K562 (cell line): ENCODE data around the gene CNPPD1. TPM values are rescaled to one million over a fixed set of nuclear protein-coding genes. Genes with fewer than 3 reads are reported as not detected.

Experiments used
- ATAC-seq: fragments of 200-7000 bp; cut with Tn5 transposase; 3 replicates; pipeline ENCODE4 v1.9.1; 2020; ENCODE audit warnings: moderate library complexity
- BruUV-seq: library from RNA; stranded (reverse); fragments of 400-500 nt; replicated peaks from 2 replicates; lab custom pipeline; 2021; lab: Mats Ljungman, UMichigan
- CTCF ChIA-PET: fragments of 300-600 bp; formaldehyde crosslinking; extraction: SDS; loops from one replicate; lab custom pipeline; 2021; ENCODE audit warnings: low intra/inter-chr PET ratio; lab: Yijun Ruan, JAX
- POLR2A ChIA-PET: fragments of 300-600, 350-650 bp; sonication (Branson Sonifier 250); formaldehyde crosslinking; extraction: SDS; loops from one replicate; lab custom pipeline; 2021; ENCODE audit warnings: antibody characterized with exemption, inconsistent platforms; lab: Yijun Ruan, JAX
- DNase-seq, 4 experiments: peaks; one replicate each; pipeline versions ENCODE4 v3.0.0 to v3.0.0-alpha.2; 2011 to 2018; ENCODE audit warnings: low spot score in 3 of 4, mixed read lengths in 3 of 4; ENCODE audit errors: extremely low read depth in 1 of 4
- FAIRE-seq: peaks from 2 replicates; lab custom pipeline; 2011; peaks lifted over from hg19 to GRCh38; lab: Jason Lieb, UNC
- H2AFZ ChIP-seq: 2 replicates; pipeline ENCODE4 v1.6.0; 2011; ENCODE audit warnings: low read depth, low read length, control low read depth, inconsistent platforms
- H3K27ac ChIP-seq: fragments of 200-600 bp; 3 replicates; pipeline ENCODE4 v1.8.0; 2011; ENCODE audit warnings: low read depth, mild to moderate bottlenecking, control low read depth, inconsistent platforms, low read length, moderate library complexity, mixed read lengths; ENCODE audit errors: extremely low read depth
- H3K27me3 ChIP-seq, 2 experiments: fragments of 300-600 bp in 1 of 2; 2 replicates in 1 of 2; 3 replicates in 1 of 2; pipeline versions ENCODE4 v1.6.0 to v1.8.0; 2011; ENCODE audit warnings: inconsistent platforms in 2 of 2, low read length in 2 of 2, mild to moderate bottlenecking in 1 of 2, mixed read lengths in 1 of 2, moderate library complexity in 1 of 2; ENCODE audit not compliant: control insufficient read depth in 2 of 2, insufficient read depth in 2 of 2
- H3K36me3 ChIP-seq: fragments of 300-600 bp; 3 replicates; pipeline ENCODE4 v1.8.0; 2011; ENCODE audit warnings: mild to moderate bottlenecking, low read length, inconsistent platforms; ENCODE audit not compliant: control insufficient read depth, insufficient read depth
- H3K4me1 ChIP-seq, 2 experiments: fragments of 200-600 bp in 1 of 2; replicated peaks in 1 of 2; 2 replicates in 1 of 2; 3 replicates in 1 of 2; pipeline versions ENCODE4 v1.5.1 to v1.8.0; 2011; ENCODE audit warnings: inconsistent platforms in 2 of 2, low read length in 2 of 2, mild to moderate bottlenecking in 1 of 2, mixed read lengths in 1 of 2, moderate library complexity in 1 of 2; ENCODE audit not compliant: control insufficient read depth in 2 of 2, insufficient read depth in 2 of 2
- H3K4me2 ChIP-seq: 2 replicates; pipeline ENCODE4 v1.6.1; 2011; ENCODE audit warnings: low read length, control low read depth, inconsistent platforms, mixed read lengths; ENCODE audit not compliant: insufficient read depth
- H3K4me3 ChIP-seq: fragments of 200-600 bp; sonication (generic), shearing (Covaris generic); 2 replicates; pipeline ENCODE4 v1.5.1; 2016; ENCODE audit warnings: control low read depth, inconsistent platforms
- H3K79me2 ChIP-seq: fragments of 200-600 bp; 3 replicates; pipeline ENCODE4 v1.8.0; 2011; ENCODE audit warnings: low read length, inconsistent platforms; ENCODE audit not compliant: control insufficient read depth, insufficient read depth
- H3K9ac ChIP-seq, 2 experiments: 2 replicates each; pipeline versions ENCODE4 v1.6.0 to v1.6.1; 2011; ENCODE audit warnings: low read depth in 2 of 2, low read length in 2 of 2, control low read depth in 1 of 2, inconsistent platforms in 1 of 2, mild to moderate bottlenecking in 1 of 2, mixed read lengths in 1 of 2; ENCODE audit not compliant: insufficient read depth in 1 of 2
- H3K9me1 ChIP-seq: one replicate; pipeline ENCODE4 v1.6.0; 2011; ENCODE audit warnings: inconsistent platforms, mild to moderate bottlenecking, low read length, moderate library complexity; ENCODE audit not compliant: control insufficient read depth, insufficient read depth
- H3K9me3 ChIP-seq: replicated peaks from 2 replicates; pipeline ENCODE4 v1.5.1; 2011; ENCODE audit warnings: low read depth, low read length, inconsistent platforms; ENCODE audit not compliant: control insufficient read depth, insufficient read depth
- H4K20me1 ChIP-seq: replicated peaks from 2 replicates; pipeline ENCODE4 v1.6.1; 2011; ENCODE audit warnings: low read length, inconsistent platforms, mixed read lengths; ENCODE audit not compliant: control insufficient read depth, insufficient read depth
- BHLHE40 ChIP-seq: IDR thresholded peaks from 2 replicates; pipeline ENCODE4 v1.6.1; 2011; ENCODE audit warnings: low read length, improper control_type of control experiment
- COPS2 ChIP-seq: fragments of 450-650 bp; conservative IDR thresholded peaks from 2 replicates; pipeline ENCODE4 v1.6.1; 2016; ENCODE audit warnings: mild to moderate bottlenecking, moderate library complexity
- GABPB1 ChIP-seq: sonication (generic); formaldehyde crosslinking; IDR thresholded peaks from 2 replicates; pipeline ENCODE4 v1.8.0; 2022; ENCODE audit warnings: mild to moderate bottlenecking, missing genetic modification reagents
- HCFC1 ChIP-seq: IDR thresholded peaks from 2 replicates; pipeline ENCODE4 v1.6.1; 2012; ENCODE audit warnings: low read depth, low read length, improper control_type of control experiment
- SIN3A ChIP-seq, 2 experiments: fragments of 150-350 bp in 1 of 2; IDR thresholded peaks; 2 replicates each; pipeline ENCODE4 v1.6.1; 2011 to 2016; ENCODE audit warnings: borderline replicate concordance in 2 of 2, low read depth in 2 of 2, low read length in 2 of 2, mild to moderate bottlenecking in 2 of 2, moderate library complexity in 2 of 2; ENCODE audit not compliant: control insufficient read depth in 1 of 2
- ZEB2 ChIP-seq: fragments of 450-650 bp; IDR thresholded peaks from 2 replicates; pipeline ENCODE4 v1.6.1; 2016
- ZNF551 ChIP-seq: fragments of 250-450 bp; sonication (Bioruptor Pico); IDR thresholded peaks from 2 replicates; pipeline ENCODE4 v1.5.0; 2021; ENCODE audit warnings: mild to moderate bottlenecking, moderate library complexity
- ZNF696 ChIP-seq: fragments of 250-450 bp; sonication (Bioruptor Pico); conservative IDR thresholded peaks from 2 replicates; pipeline ENCODE4 v1.4.0; 2020; ENCODE audit warnings: mild to moderate bottlenecking, moderate library complexity
- ZSCAN32 ChIP-seq: fragments of 450-650 bp; formaldehyde crosslinking; IDR thresholded peaks from 2 replicates; pipeline ENCODE4 v1.4.0; 2020; ENCODE audit warnings: mild to moderate bottlenecking, moderate library complexity
- WGBS: fragments of 100-300 bp; shearing (Covaris generic); methylation state at CpG from one replicate; pipeline ENCODE4 v1.1.6; 2016; ENCODE audit warnings: low coverage, mixed read lengths; ENCODE audit not compliant: insufficient coverage; ENCODE audit errors: missing lambda C conversion rate; 5-methylcytosine and 5-hydroxymethylcytosine counted together
- in situ Hi-C: fragments of 300-500 bp; cut with MboI; formaldehyde crosslinking; loops from 4 replicates; pipeline ENCODE4 v1.15.0; 2018; ENCODE audit warnings: inconsistent platforms, mixed read lengths
- intact Hi-C: fragments of 100-400 bp; cut with micrococcal nuclease; formaldehyde crosslinking; loops from 2 replicates; pipeline ENCODE4 v1.14.2; 2022
- polyA plus RNA-seq, 8 experiments: library from polyadenylated mRNA; depleted of rRNA in 4 of 8; stranded (reverse) in 5 of 8; unstranded in 3 of 8; fragments of >200 nt; fragmentation: Nextera tagmentation in 2 of 8; fragmentation: Illumina TruSeq in 1 of 8; extraction: Ambion mirVana in 2 of 8; extraction: Trizol in 1 of 8; gene quantifications; 2 replicates each; pipeline versions ENCODE4 v1.2.1 to v1.2.3, GENCODE V29; 2011 to 2014; ENCODE audit warnings: inconsistent platforms in 1 of 8, missing spikeins in 1 of 8
- total RNA-seq, 7 experiments: library from RNA; depleted of rRNA in 6 of 7; stranded (reverse); fragments of >200 nt in 6 of 7; fragmentation: Illumina TruSeq in 2 of 7; extraction: Trizol in 2 of 7; gene quantifications; 2 replicates each; pipeline versions ENCODE4 v1.2.1 to v1.2.3, GENCODE V29; 2011 to 2021; ENCODE audit warnings: low replicate concordance in 1 of 7
- TF ChIP-seq, protein P1 (sequence below): sonication (generic); formaldehyde crosslinking; IDR thresholded peaks from 2 replicates; pipeline ENCODE4 v1.8.0; 2023; ENCODE audit warnings: missing genetic modification reagents, mild to moderate bottlenecking, borderline replicate concordance
- TF ChIP-seq, protein P2 (sequence below): fragments of 200-800 bp; sonication (Bioruptor generic); IDR thresholded peaks from 2 replicates; pipeline ENCODE4 v1.6.1; 2016; ENCODE audit warnings: missing genetic modification characterization, missing compliant biosample characterization
- TF ChIP-seq, protein P3 (sequence below): IDR thresholded peaks from 2 replicates; pipeline ENCODE4 v1.6.1; 2011; ENCODE audit not compliant: insufficient read length; ENCODE audit errors: extremely low read depth

Gene CNPPD1
- total and polyA plus RNA-seq, 9 of the 15 experiments (the other 6 are each of a cell fraction or from before 2014, with no cell fraction given) = 9.9 to 53.5 (median 27.0) TPM

DNA sequence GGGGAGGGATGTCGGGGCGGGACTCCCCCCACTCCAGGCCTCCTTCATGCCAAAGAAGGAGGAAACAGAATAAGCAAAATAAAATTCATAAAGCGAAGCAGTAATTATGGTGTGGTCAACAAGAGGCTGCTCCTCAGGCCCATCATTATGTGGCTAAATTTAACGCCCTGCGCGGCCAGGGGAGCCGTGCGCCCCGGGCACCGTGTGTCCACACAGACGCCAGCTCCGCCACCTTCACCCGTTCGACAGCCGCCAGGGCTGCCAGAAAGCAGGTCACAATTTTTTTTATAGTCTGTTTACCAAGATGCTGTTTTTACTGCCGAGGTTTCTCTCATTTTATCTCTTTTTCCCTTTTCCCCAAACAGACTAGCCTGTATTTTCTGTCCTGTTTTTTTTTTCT is 47.1 kb downstream of the CNPPD1 start:
- Histone ChIP-seq H3K4me1 (peaks cover 17 to 26% of the 10 kb centered on the region in 2 experiments), H3K36me3 (no peaks in the 10 kb centered on the region), H4K20me1 (no peaks in the 10 kb centered on the region), H3K9me3 (no peaks in the 10 kb centered on the region), H3K9ac (no peak overlapping the region), H3K4me2 (no peak overlapping the region), H2AFZ (no peak overlapping the region), H3K27ac (no peak overlapping the region), H3K27me3 (no peaks in the 10 kb centered on the region), H3K79me2 (no peaks in the 10 kb centered on the region), H3K4me3 (no peak overlapping the region), H3K9me1 (peaks cover 3% of the 10 kb centered on the region)
- no peak for DNase-seq
- 94% methylated on average over 3 of the region's 16 CpGs for WGBS
- BruUV-seq = no TSS peak
- no peak for ATAC-seq
- ChIA-PET CTCF (no interaction called here), POLR2A (no interaction called here)
- in situ Hi-C loops = no loop called here
- no peak for FAIRE-seq
- intact Hi-C loops = no loop called here
- TF ChIP-seq SIN3A (IDR thresholded peaks at IDR 0.05; ENCODE audit: borderline replicate concordance in 2 of 2, control insufficient read depth in 1 of 2, low read depth in 2 of 2, low read length in 2 of 2) = no peak
- TF ChIP-seq ZEB2 = no peak
- TF ChIP-seq HCFC1 = no peak
- TF ChIP-seq ZNF551 = no peak
- no peak for TF ChIP-seq ZSCAN32 (CRISPR knock-in tag)
- TF ChIP-seq, protein P1, sequence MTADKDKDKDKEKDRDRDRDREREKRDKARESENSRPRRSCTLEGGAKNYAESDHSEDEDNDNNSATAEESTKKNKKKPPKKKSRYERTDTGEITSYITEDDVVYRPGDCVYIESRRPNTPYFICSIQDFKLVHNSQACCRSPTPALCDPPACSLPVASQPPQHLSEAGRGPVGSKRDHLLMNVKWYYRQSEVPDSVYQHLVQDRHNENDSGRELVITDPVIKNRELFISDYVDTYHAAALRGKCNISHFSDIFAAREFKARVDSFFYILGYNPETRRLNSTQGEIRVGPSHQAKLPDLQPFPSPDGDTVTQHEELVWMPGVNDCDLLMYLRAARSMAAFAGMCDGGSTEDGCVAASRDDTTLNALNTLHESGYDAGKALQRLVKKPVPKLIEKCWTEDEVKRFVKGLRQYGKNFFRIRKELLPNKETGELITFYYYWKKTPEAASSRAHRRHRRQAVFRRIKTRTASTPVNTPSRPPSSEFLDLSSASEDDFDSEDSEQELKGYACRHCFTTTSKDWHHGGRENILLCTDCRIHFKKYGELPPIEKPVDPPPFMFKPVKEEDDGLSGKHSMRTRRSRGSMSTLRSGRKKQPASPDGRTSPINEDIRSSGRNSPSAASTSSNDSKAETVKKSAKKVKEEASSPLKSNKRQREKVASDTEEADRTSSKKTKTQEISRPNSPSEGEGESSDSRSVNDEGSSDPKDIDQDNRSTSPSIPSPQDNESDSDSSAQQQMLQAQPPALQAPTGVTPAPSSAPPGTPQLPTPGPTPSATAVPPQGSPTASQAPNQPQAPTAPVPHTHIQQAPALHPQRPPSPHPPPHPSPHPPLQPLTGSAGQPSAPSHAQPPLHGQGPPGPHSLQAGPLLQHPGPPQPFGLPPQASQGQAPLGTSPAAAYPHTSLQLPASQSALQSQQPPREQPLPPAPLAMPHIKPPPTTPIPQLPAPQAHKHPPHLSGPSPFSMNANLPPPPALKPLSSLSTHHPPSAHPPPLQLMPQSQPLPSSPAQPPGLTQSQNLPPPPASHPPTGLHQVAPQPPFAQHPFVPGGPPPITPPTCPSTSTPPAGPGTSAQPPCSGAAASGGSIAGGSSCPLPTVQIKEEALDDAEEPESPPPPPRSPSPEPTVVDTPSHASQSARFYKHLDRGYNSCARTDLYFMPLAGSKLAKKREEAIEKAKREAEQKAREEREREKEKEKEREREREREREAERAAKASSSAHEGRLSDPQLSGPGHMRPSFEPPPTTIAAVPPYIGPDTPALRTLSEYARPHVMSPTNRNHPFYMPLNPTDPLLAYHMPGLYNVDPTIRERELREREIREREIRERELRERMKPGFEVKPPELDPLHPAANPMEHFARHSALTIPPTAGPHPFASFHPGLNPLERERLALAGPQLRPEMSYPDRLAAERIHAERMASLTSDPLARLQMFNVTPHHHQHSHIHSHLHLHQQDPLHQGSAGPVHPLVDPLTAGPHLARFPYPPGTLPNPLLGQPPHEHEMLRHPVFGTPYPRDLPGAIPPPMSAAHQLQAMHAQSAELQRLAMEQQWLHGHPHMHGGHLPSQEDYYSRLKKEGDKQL (CRISPR knock-in tag) = no peak
- TF ChIP-seq GABPB1 (CRISPR knock-in tag) = no peak
- TF ChIP-seq, protein P2, sequence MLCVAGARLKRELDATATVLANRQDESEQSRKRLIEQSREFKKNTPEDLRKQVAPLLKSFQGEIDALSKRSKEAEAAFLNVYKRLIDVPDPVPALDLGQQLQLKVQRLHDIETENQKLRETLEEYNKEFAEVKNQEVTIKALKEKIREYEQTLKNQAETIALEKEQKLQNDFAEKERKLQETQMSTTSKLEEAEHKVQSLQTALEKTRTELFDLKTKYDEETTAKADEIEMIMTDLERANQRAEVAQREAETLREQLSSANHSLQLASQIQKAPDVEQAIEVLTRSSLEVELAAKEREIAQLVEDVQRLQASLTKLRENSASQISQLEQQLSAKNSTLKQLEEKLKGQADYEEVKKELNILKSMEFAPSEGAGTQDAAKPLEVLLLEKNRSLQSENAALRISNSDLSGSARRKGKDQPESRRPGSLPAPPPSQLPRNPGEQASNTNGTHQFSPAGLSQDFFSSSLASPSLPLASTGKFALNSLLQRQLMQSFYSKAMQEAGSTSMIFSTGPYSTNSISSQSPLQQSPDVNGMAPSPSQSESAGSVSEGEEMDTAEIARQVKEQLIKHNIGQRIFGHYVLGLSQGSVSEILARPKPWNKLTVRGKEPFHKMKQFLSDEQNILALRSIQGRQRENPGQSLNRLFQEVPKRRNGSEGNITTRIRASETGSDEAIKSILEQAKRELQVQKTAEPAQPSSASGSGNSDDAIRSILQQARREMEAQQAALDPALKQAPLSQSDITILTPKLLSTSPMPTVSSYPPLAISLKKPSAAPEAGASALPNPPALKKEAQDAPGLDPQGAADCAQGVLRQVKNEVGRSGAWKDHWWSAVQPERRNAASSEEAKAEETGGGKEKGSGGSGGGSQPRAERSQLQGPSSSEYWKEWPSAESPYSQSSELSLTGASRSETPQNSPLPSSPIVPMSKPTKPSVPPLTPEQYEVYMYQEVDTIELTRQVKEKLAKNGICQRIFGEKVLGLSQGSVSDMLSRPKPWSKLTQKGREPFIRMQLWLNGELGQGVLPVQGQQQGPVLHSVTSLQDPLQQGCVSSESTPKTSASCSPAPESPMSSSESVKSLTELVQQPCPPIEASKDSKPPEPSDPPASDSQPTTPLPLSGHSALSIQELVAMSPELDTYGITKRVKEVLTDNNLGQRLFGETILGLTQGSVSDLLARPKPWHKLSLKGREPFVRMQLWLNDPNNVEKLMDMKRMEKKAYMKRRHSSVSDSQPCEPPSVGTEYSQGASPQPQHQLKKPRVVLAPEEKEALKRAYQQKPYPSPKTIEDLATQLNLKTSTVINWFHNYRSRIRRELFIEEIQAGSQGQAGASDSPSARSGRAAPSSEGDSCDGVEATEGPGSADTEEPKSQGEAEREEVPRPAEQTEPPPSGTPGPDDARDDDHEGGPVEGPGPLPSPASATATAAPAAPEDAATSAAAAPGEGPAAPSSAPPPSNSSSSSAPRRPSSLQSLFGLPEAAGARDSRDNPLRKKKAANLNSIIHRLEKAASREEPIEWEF (CRISPR knock-in tag) = no peak
- no peak for TF ChIP-seq ZNF696 (CRISPR knock-in tag)
- TF ChIP-seq, protein P3, sequence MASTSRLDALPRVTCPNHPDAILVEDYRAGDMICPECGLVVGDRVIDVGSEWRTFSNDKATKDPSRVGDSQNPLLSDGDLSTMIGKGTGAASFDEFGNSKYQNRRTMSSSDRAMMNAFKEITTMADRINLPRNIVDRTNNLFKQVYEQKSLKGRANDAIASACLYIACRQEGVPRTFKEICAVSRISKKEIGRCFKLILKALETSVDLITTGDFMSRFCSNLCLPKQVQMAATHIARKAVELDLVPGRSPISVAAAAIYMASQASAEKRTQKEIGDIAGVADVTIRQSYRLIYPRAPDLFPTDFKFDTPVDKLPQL = no peak
- TF ChIP-seq COPS2 = no peak
- no peak for TF ChIP-seq BHLHE40
